ENCODE data around the gene ODAD2.

The ODAD2 gene

GRCh38 chr10:28020080-28020860 lies 21.4 kb upstream of the ODAD2 start:
- no peak overlapping the region for H3K4me3 ChIP-seq (ENCODE audit: low read depth, low read length)
- DNase-seq (ENCODE audit: low read depth): no peak
- no peak for TF ChIP-seq CTCF (conservative IDR thresholded peaks at IDR 0.05; ENCODE audit: low read depth, low read length)

- TF ChIP-seq CTCF (conservative IDR thresholded peaks at IDR 0.05; ENCODE audit: low read depth, low read length): no peak
- no peak overlapping the region for H3K4me3 ChIP-seq (ENCODE audit: low read depth, low read length)
- DNase-seq (ENCODE audit: low read depth): no peak
These were observed 15.8 kb upstream of the ODAD2 start for GRCh38 chr10:28014651-28015050.

- no peak for DNase-seq (ENCODE audit: low read depth)
- no peak for TF ChIP-seq CTCF (conservative IDR thresholded peaks at IDR 0.05; ENCODE audit: low read depth, low read length)
- no peak overlapping the region for H3K4me3 ChIP-seq (ENCODE audit: low read depth, low read length)
These were observed 14.2 kb upstream of the ODAD2 start for GRCh38 chr10:28012990-28013515.

- no peak for TF ChIP-seq CTCF (conservative IDR thresholded peaks at IDR 0.05; ENCODE audit: low read depth, low read length)
- H3K4me3 ChIP-seq (ENCODE audit: low read depth, low read length): no peak overlapping the region
- no peak for DNase-seq (ENCODE audit: low read depth)
These were observed 11.9 kb upstream of the ODAD2 start for GRCh38 chr10:28010821-28011220.

- no peak overlapping the region for H3K4me3 ChIP-seq (ENCODE audit: low read depth, low read length)
- no peak for TF ChIP-seq CTCF (conservative IDR thresholded peaks at IDR 0.05; ENCODE audit: low read depth, low read length)
- no peak for DNase-seq (ENCODE audit: low read depth)
These were observed 9.2 kb upstream of the ODAD2 start for GRCh38 chr10:28008054-28008453.

- no peak overlapping the region for H3K4me3 ChIP-seq (ENCODE audit: low read depth, low read length)
- no peak for DNase-seq (ENCODE audit: low read depth)
- TF ChIP-seq CTCF (conservative IDR thresholded peaks at IDR 0.05; ENCODE audit: low read depth, low read length): no peak
These were observed 2.5 kb upstream of the ODAD2 start for GRCh38 chr10:28001353-28001752.
